ENCODE data around the gene CDRT4. TPM values are rescaled to one million over a fixed set of nuclear protein-coding genes. Genes with fewer than 3 reads are reported as not detected.
A peak's percentile ranks its signal among the peaks of the same experiment; 100 is the strongest.

CDRT4 gene
- total RNA-seq, 4 donors from 2014 or later: 4.0 to 13.4 (median 11.1) TPM

GRCh38 chr17:15485045-15485444 is 17.6 kb upstream of the CDRT4 start:
- Histone ChIP-seq H3K9me3 (no peaks in the 10 kb centered on the region), H3K4me3 (replicated peaks in 1 of 3) (no peak overlapping the region), H3K4me1 (peaks cover 2 to 10% of the 10 kb centered on the region in 2 donors), H3K27ac (no peak overlapping the region), H3K27me3 (no peaks in the 10 kb centered on the region), H3K36me3 (no peaks in the 10 kb centered on the region)
- intact Hi-C loops (cut with DNase I): no loop called here
- 68 to 84% methylated on average over 4 of the region's 4 CpGs for WGBS, 2 donors
- TF ChIP-seq POLR2A (IDR thresholded peaks at IDR 0.05) (no peak), CTCF (IDR thresholded peaks at IDR 0.05) (no peak)
- DNase-seq: no peak

GRCh38 chr17:15483431-15483830 is 16.0 kb upstream of the CDRT4 start:
- Histone ChIP-seq H3K9me3 (no peaks in the 10 kb centered on the region), H3K27me3 (no peaks in the 10 kb centered on the region), H3K4me1 (peaks cover 8 to 22% of the 10 kb centered on the region in 2 donors), H3K27ac (no peak overlapping the region), H3K36me3 (no peaks in the 10 kb centered on the region), H3K4me3 (replicated peaks in 1 of 3) (no peak overlapping the region)
- no peak for TF ChIP-seq CTCF (IDR thresholded peaks at IDR 0.05)
- no peak for TF ChIP-seq POLR2A (IDR thresholded peaks at IDR 0.05)
- WGBS, 2 donors: 44 to 62% methylated on average over 3 to 4 of the region's 4 CpGs
- no peak for DNase-seq
- intact Hi-C loops (cut with DNase I): no loop called here

- WGBS, 2 donors: 76 to 80% methylated on average over 6 of the region's 6 CpGs
- H3K4me3 ChIP-seq (replicated peaks in 1 of 3): no peak overlapping the region
- no peak for DNase-seq
- no peak overlapping the region for H3K27ac ChIP-seq
- intact Hi-C loops (cut with DNase I): no loop called here
- H3K4me1 ChIP-seq: peaks cover 8 to 19% of the 10 kb centered on the region in 2 donors
- no peaks in the 10 kb centered on the region for H3K27me3 ChIP-seq
- TF ChIP-seq POLR2A (IDR thresholded peaks at IDR 0.05): no peak
- no peak for TF ChIP-seq CTCF (IDR thresholded peaks at IDR 0.05)
- no peaks in the 10 kb centered on the region for H3K36me3 ChIP-seq
- no peaks in the 10 kb centered on the region for H3K9me3 ChIP-seq
Measured at GRCh38 chr17:15482476-15482875, 15.1 kb upstream of the CDRT4 start.

GRCh38 chr17:15481481-15481880 is 14.1 kb upstream of the CDRT4 start:
- Histone ChIP-seq H3K4me3 (replicated peaks in 1 of 3) (no peak overlapping the region), H3K9me3 (no peaks in the 10 kb centered on the region), H3K36me3 (no peaks in the 10 kb centered on the region), H3K4me1 (peaks cover 8 to 19% of the 10 kb centered on the region in 2 donors), H3K27ac (no peak overlapping the region), H3K27me3 (no peaks in the 10 kb centered on the region)
- no peak for DNase-seq
- 89 to 90% methylated on average over 6 of the region's 6 CpGs for WGBS, 2 donors
- intact Hi-C loops (cut with DNase I): no loop called here
- TF ChIP-seq CTCF (IDR thresholded peaks at IDR 0.05) (no peak), POLR2A (IDR thresholded peaks at IDR 0.05) (no peak)

GRCh38 chr17:15480204-15480603 is 12.8 kb upstream of the CDRT4 start:
- intact Hi-C loops (cut with DNase I): no loop called here
- Histone ChIP-seq H3K9me3 (no peaks in the 10 kb centered on the region), H3K4me1 (peaks cover 8 to 19% of the 10 kb centered on the region in 2 donors), H3K27me3 (no peaks in the 10 kb centered on the region), H3K36me3 (no peaks in the 10 kb centered on the region), H3K27ac (peak overlapping the region in 1 of 3 donors; percentile 41), H3K4me3 (replicated peaks in 1 of 3) (no peak overlapping the region)
- no peak for TF ChIP-seq POLR2A (IDR thresholded peaks at IDR 0.05)
- no peak for TF ChIP-seq CTCF (IDR thresholded peaks at IDR 0.05)
- 49 to 57% methylated on average over 6 of the region's 6 CpGs for WGBS, 2 donors
- peak; percentile 19 to 22 for DNase-seq

All from thyroid gland (tissue), 4 donors.